Stimulated activated CD4-positive, alpha-beta T cell treated with anti-CD3 and anti-CD28 coated beads, Interleukin-4, amount 100 ng/mL, for 4 hours (primary cell): ENCODE data around the gene TEAD4.

Source experiments
- DNase-seq, 2 experiments: peaks; one replicate each; pipeline ENCODE4 v3.0.0-alpha.2; 2020

The TEAD4 gene

GRCh38 chr12:3034067-3034750 is 75.0 kb downstream of the TEAD4 start:
- peak in 1 of 2 experiments; percentile 24 for DNase-seq

DNA sequence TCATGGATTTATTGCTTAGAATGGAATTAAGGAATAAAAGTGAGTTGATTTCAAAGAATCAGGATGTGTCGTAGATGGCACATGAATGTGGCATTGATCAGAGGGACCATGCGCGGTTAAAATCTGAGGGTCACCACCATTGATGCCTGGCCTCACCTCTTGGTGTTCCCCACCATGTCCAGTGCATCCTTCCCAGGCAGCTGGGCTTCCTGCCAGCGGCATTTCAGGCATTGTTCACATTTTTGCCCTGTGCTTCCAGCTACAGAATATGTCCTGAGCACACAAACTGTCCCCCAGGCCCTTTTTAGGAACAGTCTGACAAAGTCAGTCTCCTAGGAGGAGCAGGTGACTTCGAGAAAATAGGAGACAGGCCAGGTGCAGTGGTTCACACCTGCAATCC is 76.0 kb downstream of the TEAD4 start:
- no peak for DNase-seq

DNA sequence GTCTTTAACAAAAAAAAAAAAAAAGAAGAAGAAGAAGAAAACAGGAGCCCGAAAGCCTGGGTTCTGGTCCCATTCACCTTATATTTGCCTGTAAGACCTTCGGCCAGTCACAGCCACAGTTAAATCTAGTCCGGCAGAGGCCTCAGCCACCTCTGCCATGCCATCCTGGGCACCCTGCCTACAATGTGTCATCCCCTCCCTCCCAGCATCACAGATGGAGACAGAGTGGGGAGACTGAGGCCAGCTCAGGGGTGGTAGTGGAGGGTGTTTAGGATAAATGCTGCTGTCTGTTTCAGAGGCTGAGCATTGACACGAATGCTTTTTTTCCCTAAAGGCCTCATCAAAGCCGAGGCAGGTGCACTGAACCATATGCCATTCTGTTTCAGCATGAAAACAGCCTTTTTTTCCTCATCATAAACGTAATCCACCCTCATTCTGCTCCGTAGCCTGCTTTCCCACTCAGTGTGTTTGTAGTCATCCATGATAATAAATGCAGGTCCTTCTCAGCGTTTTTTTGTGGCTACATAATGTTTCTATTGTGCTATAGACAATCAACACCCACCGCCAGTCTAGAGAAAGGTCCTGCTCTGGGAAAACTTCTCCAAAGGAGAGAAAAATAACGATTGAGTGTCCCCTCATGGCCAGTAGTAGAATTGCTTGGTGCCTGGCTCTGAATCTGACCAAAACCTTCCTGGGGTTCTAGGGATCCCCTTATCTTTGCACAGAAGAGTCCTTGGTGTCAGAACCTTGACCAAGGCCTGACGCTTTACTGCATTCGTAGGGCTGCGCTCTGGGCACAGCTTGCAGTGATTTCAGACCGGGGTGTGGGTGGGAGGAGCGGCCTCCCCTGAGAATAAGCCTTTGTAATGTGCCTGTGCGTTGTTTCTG is 76.9 kb downstream of the TEAD4 start:
- DNase-seq: no peak

DNA sequence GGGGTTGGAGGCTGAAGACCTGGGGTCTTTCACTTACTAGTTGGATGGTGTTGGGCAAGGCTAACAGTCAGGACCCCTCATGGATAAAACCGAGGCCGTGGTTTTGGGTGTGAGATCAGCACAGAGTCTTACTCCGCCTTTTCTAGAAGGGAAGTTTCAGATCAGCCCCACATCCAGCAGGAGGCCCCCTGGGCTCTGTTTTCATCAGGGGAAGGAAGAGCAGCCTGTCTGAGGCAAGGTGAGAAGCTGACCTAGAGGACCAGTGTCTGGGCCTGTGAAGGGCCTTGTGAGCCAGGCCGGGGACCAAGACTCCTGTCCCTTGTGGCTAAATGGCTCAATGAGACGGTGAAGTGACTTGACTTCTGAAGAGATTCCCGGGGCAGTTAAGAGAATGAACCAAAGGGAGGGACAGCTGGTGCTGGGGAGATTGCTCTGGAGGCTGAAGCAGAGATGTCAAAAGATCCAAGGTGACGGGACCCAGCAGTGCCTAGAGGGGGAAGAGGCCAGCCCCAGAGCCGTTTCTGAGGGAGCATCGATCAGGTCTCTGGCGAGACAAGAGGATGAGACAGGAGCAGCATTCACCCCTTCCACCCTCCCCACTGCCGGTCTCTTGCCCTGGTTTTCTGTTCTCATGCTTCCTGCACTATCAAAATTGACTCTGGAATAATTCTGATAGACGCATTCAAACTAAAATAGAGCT is 77.9 kb downstream of the TEAD4 start:
- no peak for DNase-seq

DNA sequence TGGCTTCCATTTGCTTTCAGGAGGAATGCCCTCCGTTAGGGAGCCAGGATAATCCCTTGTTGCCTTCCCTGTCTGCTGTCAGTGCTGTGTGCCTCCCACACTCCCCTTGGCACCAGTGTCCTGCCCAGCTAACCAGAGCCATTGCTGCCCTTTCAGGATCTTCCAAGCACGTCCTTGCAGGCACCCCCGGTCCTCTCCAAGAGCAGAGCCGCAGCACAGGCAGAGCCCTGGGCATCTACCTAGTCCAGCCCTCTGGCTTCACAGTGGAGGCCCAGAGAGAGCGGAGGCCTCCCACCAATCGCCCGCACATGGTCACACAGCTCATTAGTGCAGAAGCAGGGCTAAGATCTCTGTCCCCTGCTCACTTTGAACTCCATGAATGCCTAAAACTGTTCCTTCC is 79.0 kb downstream of the TEAD4 start:
- DNase-seq: no peak

- no peak for DNase-seq
Observed at GRCh38 chr12:3038926-3039510, 79.8 kb downstream of the TEAD4 start.

GRCh38 chr12:3040026-3040656 is 80.9 kb downstream of the TEAD4 start:
- no peak for DNase-seq

DNA sequence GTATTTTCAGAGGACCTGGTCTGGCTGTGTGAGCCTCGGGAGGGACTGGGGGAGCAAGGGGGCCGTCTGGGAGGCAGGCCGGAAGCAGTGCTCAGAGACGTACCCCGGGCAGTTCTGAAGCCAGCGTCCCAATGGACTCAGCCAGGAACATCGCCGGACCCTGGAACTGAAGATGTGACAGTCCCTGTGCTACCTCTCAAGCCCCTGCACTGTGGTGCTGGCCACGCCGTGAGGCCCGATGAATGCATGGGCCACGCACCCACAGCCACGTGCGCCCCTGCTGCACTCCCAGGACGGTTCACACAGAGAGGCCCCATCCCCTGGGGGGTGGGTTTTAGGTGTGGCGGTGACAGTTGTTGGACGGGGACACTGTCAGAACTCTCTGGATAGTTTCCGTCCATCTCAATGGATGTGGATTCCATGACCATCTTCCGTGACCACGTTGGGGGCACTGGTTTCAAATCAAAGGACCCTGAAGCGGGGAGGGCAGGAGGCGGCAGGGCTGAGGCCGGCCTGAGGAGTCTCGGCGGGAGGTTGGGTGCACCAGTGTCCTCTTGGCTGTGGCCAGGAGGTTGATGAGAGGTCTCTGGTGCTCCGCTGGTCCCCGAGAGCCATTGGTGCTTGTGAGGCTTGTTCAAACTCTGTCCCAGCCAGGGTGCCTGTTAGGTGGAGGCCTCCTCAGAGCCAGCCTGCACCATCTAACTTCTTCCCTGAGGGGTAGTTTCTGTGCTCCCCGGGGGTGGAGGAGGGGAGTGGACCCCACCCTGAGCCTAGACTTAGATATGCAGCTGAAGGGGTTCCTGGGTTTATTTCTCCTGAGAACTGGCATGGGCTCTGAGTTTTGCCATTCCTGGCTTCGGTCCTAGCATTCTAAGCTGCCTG is 81.7 kb downstream of the TEAD4 start:
- no peak for DNase-seq

GRCh38 chr12:3041558-3042164 is 82.5 kb downstream of the TEAD4 start:
- DNase-seq: peak; percentile 31 to 40

DNA sequence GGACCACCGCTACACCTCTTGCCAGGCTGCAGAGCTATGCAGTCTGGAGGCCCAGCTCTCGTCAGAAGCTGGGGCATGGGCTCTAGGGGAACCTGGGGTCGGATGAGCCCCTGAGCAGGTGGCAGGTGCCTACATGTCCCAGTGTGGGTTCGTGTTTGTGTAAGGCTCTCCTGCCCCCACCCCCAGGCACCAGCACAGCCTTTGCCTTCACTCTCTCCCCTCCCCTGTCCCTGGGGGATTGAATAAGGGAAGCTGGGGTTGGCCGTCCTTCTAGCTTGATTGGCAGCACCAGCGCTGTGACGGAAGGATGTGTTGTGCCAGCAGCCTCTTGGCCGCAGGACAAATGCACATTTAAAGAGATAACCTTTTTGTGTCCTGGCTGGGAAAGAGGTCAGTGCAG is 83.2 kb downstream of the TEAD4 start:
- DNase-seq: no peak

GRCh38 chr12:3042826-3043225 is 83.6 kb downstream of the TEAD4 start:
- DNase-seq: no peak

DNA sequence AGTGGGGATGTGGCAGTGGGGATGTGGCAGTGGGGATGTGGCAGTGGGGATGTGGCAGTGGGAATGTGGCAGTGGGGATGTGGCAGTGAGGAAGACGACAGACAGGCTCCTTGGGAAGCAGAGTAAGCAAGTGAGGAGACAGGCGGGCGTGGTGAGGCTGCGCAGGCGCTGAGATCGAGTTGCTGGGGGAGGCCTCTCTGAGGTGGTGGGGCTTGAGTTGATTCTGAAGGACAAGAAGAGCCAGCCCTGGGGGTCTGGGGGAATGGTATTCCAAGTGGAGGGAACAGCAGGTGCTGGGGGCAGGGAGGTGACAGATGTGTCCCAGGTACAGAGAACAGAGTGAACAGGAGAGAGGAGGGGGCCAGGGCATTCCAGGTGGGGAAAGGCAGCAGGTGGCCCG is 84.2 kb downstream of the TEAD4 start:
- no peak for DNase-seq

DNA sequence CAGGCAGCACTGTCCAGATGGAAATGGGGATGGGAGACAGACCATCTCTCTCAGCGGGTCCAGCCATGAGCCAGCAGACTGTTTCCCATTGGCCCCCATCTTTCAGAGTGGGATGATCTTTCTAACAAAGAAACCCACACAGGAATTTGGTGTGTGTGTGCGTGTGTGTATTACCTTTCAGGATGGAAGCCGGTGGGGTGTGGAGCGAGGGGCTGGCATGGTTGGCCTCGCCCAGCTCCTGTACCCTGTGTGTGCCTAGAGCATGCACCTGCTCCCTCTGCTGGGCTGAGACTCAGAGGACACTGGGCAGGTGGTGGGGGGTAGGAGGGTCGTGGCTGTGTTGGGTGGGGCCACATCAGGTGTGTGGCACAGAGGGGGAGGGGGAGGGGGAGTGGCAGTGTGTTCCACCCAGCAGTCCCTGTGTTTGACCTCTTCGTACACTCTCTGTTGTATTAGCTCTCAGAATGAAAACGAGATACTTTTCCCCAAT is 85.0 kb downstream of the TEAD4 start:
- DNase-seq: no peak

DNA sequence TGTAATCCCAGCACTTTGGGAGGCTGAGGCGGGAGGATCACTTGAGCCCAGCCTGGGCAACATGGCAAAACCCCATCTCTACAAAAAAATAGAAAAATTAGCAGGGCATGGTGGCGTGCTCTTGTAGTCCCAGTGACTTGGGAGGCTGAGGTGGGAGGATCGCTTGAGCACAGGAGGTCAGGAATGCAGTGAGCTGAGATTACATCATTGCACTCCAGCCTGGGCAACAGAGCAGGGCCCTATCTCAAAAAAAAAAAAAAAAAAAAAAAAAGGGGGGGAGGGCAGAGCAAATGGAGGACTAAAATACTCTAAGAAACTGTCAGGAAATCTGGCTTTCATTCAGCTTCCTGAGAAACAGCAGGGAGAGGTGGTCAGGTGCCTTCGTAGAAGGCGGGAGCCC is 86.3 kb downstream of the TEAD4 start:
- DNase-seq: no peak

DNA sequence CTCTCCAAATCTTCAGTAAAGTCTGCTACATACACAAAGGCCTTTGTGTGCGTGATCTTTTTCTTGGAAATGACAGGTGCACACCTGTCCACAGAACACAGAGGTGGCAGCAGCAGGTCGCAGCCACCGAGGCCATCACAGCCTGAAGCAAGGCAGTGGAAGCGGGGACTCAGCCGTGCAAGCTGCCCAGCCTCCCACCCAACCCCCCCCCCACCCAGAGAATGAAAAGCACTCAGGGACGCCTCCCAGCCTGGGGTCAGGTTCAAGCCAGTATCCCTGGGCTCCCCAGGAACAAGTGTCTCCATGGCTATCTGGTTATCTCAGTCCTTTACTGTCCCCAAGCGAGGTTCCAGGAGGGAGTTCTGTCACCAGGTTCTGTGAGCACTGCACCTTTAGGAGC is 86.8 kb downstream of the TEAD4 start:
- DNase-seq: no peak

DNA sequence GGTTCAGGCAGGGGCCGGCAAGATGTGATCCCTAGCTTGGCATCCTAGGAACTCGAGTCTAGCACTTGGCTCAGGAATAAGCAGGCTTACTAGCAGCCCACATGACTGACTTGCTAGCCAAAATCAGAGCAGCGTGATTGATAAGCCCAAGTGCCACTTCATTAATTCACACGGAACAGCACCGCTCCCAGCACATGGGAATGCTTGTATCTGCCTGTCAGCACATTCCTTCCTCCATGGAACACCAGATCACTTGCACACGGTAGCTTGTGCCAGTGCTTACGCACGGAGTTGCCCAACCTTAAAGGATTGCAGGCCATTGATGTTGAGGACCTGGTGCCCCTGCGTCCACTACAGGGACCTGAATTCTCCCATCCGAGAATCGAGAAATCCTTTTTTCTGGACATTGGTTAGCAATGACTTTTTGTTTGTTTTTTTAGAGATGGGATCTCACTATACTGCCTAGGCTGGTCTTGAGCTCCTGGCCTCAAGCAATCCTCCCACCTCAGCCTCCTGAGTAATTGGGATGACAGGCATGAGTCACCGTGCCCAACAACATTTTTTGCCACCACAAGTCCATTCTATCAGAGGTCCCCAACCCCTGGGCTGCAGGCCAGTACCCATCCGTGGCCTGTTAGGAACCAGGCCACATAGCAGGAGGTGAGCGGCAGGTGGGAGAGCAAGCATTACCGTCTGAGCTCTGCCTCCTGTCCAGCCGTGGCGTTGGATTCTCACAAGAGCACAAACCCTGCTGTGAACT is 87.4 kb downstream of the TEAD4 start:
- no peak for DNase-seq

DNA sequence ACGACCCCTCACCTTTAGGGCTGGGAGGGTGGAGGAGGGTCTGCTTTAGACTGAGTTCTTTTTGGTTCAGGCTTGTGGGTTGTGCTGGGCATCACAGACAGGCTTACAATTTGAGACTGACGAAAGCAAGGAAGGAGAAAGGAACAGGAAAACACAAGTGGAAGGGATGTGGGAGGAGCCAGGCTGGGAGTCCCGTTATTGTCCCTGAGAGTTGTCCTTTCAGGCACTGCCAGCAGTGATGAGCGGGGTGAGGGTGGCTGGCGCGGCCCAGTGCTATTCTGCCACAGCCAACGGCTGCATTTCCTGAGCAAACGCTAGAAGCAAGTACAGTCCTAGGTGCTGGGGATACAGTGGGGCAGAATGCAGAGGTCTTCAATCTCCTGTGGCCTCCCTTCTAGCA is 88.8 kb downstream of the TEAD4 start:
- no peak for DNase-seq

GRCh38 chr12:3048540-3048939 is 89.3 kb downstream of the TEAD4 start:
- no peak for DNase-seq

DNA sequence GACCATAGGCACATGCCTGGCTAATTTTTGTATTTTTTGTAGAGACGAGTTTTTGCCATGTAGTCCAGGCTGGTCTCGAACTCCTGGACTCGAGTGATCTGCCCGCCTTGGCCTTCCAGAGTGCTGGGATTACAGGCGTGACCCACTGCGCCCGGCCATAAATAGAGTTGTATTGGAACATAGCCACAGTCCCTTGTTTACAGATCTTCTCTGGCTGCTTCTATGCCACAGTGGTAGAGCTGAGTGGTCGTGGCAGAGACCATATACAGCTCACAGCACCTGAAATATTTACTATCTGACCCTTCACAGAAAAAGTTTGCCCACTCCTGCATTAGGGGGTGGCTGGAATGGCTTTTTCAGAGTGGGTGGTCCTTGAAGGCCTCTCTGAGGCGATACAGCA is 90.0 kb downstream of the TEAD4 start:
- no peak for DNase-seq

GRCh38 chr12:3049611-3050249 is 90.5 kb downstream of the TEAD4 start:
- no peak for DNase-seq
